Right lobe of liver (tissue), 6 donors: ENCODE measurements around the gene TLN1. TPM values are rescaled to one million over a fixed set of nuclear protein-coding genes. Genes with fewer than 3 reads are reported as not detected.
A peak's percentile ranks its signal among the peaks of the same experiment; 100 is the strongest.

ENCODE experiments used
- ATAC-seq, 4 donors: fragments of 200-7000 bp; cut with Tn5 transposase; one replicate each; pipeline ENCODE4 v1.9.1; 2020; ENCODE audit warnings: mild to moderate bottlenecking in 4 of 4, moderate library complexity in 4 of 4
- DNase-seq, 3 donors: peaks; one replicate each; pipeline ENCODE4 v3.0.0-alpha.2; 2020
- H3K27ac ChIP-seq, 3 donors: fragments of 200-600 bp; one replicate each; pipeline ENCODE4 v1.8.0; 2022
- H3K27me3 ChIP-seq, 2 donors: fragments of 200-600 bp; one replicate each; pipeline ENCODE4 v1.8.0; 2022
- H3K36me3 ChIP-seq, 4 donors: fragments of 200-600 bp; sonication (generic) in 1 of 4; one replicate each; pipeline versions ENCODE4 v1.5.1 to v1.8.0; 2017 to 2022; ENCODE audit warnings: control low read depth in 1 of 4
- H3K4me1 ChIP-seq, 4 donors: fragments of 200-600 bp; sonication (generic) in 1 of 4; one replicate each; pipeline versions ENCODE4 v1.5.1 to v1.8.0; 2017 to 2022; ENCODE audit warnings: control low read depth in 1 of 4
- H3K4me3 ChIP-seq, 3 donors: fragments of 200-600 bp; one replicate each; pipeline ENCODE4 v1.8.0; 2022
- H3K9me3 ChIP-seq, 4 donors: fragments of 200-600 bp; sonication (generic) in 1 of 4; one replicate each; pipeline versions ENCODE4 v1.5.1 to v1.8.0; 2017 to 2022; ENCODE audit warnings: control low read depth in 1 of 4
- CTCF ChIP-seq, 4 donors: fragments of 200-600 bp in 3 of 4; fragments of 450-650 bp in 1 of 4; IDR thresholded peaks; one replicate each; pipeline versions ENCODE4 v1.5.1 to v1.8.0; 2016 to 2022; ENCODE audit warnings: antibody characterized with exemption in 4 of 4, mild to moderate bottlenecking in 2 of 4
- POLR2A ChIP-seq: fragments of 450-650 bp; IDR thresholded peaks from one replicate; pipeline ENCODE4 v1.6.1; 2017; ENCODE audit warnings: antibody characterized with exemption, mild to moderate bottlenecking
- WGBS: methylation state at CpG from one replicate; pipeline ENCODE4 v1.1.6; 2018; ENCODE audit warnings: low coverage, low lambda C conversion rate; ENCODE audit not compliant: insufficient coverage; ENCODE audit errors: missing lambda C conversion rate; 5-methylcytosine and 5-hydroxymethylcytosine counted together
- intact Hi-C, 2 donors: fragments of 100-400 bp; cut with DNase I; formaldehyde crosslinking; loops; one replicate each; pipeline versions ENCODE4 v1.11.2 to v1.14.1; 2022
- total RNA-seq, 6 experiments: library from RNA; depleted of rRNA in 2 of 6; stranded (reverse); fragments of >200 nt in 2 of 6; fragmentation: NEBNext Ultra II Directional in 3 of 6; extraction: Animal tissue kit (Norgen Biotek cat#: 25700) in 3 of 6; gene quantifications; one replicate each; pipeline versions ENCODE4 v1.1.0 to v1.2.4, GENCODE V29; 2016 to 2023
- donor health status: DM: no; HTN: yes; CAD: no.
- donor health status: DM: no; HTN: no; CAD: no.
- donor health status: DM: no; HTN: no; CAD: no.
- donor health status: DM: no; HTN: yes; CAD: no.
- donor health status: DM: no; HTN: yes; CAD: no.

TLN1 gene
- total RNA-seq, 6 experiments from 2014 or later: 103 to 168 (median 128) TPM

GRCh38 chr9:35664531-35665470 lies 67.2 kb downstream of the TLN1 start, which contains the start of gene ARHGEF39:
Gene ARHGEF39, minus strand, starts transcription at chr9:35665195. Its CDS starts 26 bp downstream, at chr9:35665169.
- H3K4me1 ChIP-seq: peaks cover 0 to 38% (median 7%) of the 10 kb centered on the region in 4 donors
- no peaks in the 10 kb centered on the region for H3K36me3 ChIP-seq
- intact Hi-C loops: loop anchor here (5.0 to 10.0 kb wide), 2 partner anchors 60 to 62 kb away; no protein-coding TSS in a partner anchor
- DNase-seq (peak; percentile 85 to 87 (median 85)), ATAC-seq (peak; percentile 82 to 88 (median 87))
- TF ChIP-seq POLR2A: peak; percentile 49
- TF ChIP-seq CTCF (IDR thresholded peaks at IDR 0.05): peak in 2 of 4 donors; percentile 18 to 25
- 0% methylated on average over 1 of the region's 58 CpGs for WGBS
- H3K27ac ChIP-seq: peak within 1 kb of the TSS in 1 of 3 donors; percentile 26
- H3K9me3 ChIP-seq: no peaks in the 10 kb centered on the region
- H3K27me3 ChIP-seq: no peaks in the 10 kb centered on the region
- peak within 1 kb of the TSS; percentile 18 to 58 (median 48) for H3K4me3 ChIP-seq

- no peaks in the 10 kb centered on the region for H3K9me3 ChIP-seq
- no peaks in the 10 kb centered on the region for H3K27me3 ChIP-seq
- H3K27ac ChIP-seq: peak overlapping the region in 1 of 3 donors; percentile 36
- H3K4me3 ChIP-seq: no peak overlapping the region
- ATAC-seq (no peak), DNase-seq (no peak)
- no peak for TF ChIP-seq CTCF (IDR thresholded peaks at IDR 0.05)
- TF ChIP-seq POLR2A: no peak
- no peaks in the 10 kb centered on the region for H3K36me3 ChIP-seq
- WGBS: no CpG with 5 or more reads among the region's 7 CpGs
- peaks cover 0 to 32% (median 3%) of the 10 kb centered on the region in 4 donors for H3K4me1 ChIP-seq
- intact Hi-C loops: loop anchor here (5.0 to 10.0 kb wide), 2 partner anchors 62 to 65 kb away; no protein-coding TSS in a partner anchor
Observed at GRCh38 chr9:35662437-35662836, 69.6 kb downstream of the TLN1 start.

DNA sequence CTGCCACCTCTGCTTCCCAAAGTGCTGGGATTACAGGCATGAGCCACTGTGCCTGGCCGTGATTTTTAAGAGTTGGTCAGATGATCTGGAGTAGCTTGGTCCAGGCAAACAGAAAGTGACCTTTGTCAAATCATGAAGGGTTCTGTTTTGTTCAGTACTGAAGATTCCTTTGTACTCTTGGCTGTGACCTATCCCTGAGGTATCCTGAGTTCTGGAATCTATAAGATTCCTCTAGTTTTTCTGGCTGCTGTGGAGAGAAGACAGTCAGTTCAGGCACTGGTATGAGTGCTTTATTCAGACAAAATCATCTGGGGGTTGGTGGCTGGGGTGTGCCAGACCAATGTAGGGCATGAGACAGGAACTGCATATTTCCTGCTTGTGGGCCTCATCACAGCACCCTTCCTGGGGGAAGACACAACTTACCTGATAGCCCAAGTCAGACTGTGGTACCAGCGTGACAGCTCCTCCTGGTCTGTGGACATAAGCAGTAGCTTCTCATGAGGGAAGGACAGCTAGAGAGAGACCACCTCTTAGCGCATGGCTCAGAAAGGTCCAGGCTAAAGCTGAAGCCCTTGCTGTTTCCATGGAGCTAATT lies 70.1 kb downstream of the TLN1 start:
- no peaks in the 10 kb centered on the region for H3K27me3 ChIP-seq
- ATAC-seq (no peak), DNase-seq (no peak)
- no peaks in the 10 kb centered on the region for H3K36me3 ChIP-seq
- no peak overlapping the region for H3K4me3 ChIP-seq
- peaks cover 0 to 32% (median 3%) of the 10 kb centered on the region in 4 donors for H3K4me1 ChIP-seq
- no peaks in the 10 kb centered on the region for H3K9me3 ChIP-seq
- intact Hi-C loops: loop anchor here (5.0 to 10.0 kb wide), 2 partner anchors 63 to 65 kb away; no protein-coding TSS in a partner anchor
- peak overlapping the region; percentile 16 to 36 (median 35) for H3K27ac ChIP-seq
- TF ChIP-seq CTCF (IDR thresholded peaks at IDR 0.05) (no peak), POLR2A (no peak)
- WGBS: 36% methylated on average over 2 of the region's 3 CpGs

DNA sequence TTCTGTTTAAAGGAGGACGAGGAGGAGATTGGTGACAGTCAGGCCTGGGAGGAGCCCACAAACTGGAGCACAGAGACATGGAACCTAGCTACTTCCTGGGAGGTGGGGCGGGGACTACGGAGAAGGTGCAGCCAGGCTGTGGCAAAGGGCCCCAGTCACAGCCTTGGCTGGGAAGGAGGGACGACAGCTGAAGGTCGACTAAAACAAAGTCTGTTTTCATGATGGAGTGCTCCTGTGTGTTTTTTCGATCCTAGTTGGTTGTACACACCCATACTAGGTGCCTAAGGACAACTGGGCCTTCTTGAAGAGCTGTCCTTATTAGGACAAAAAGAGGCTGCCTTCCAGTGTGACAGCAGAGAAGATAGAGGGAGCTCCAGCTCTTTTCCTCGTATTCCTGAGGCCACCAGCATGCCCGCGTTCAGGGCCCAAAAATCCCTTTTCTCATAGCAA lies 71.0 kb downstream of the TLN1 start:
- H3K36me3 ChIP-seq: no peaks in the 10 kb centered on the region
- intact Hi-C loops: loop anchor here (5.0 to 10.0 kb wide), 2 partner anchors 64 to 66 kb away; no protein-coding TSS in a partner anchor
- H3K9me3 ChIP-seq: no peaks in the 10 kb centered on the region
- no peaks in the 10 kb centered on the region for H3K27me3 ChIP-seq
- no peak overlapping the region for H3K4me3 ChIP-seq
- peak overlapping the region; percentile 16 to 36 (median 23) for H3K27ac ChIP-seq
- TF ChIP-seq CTCF (IDR thresholded peaks at IDR 0.05) (peak; percentile 9 to 47 (median 37)), POLR2A (no peak)
- peaks cover 0 to 32% (median 3%) of the 10 kb centered on the region in 4 donors for H3K4me1 ChIP-seq
- no peak for DNase-seq
- ATAC-seq: no peak
- WGBS: 51% methylated on average over 6 of the region's 9 CpGs
